GM10248 (cell line): Measurements from ENCODE around the gene EWSR1.

ENCODE experiments used
- CTCF ChIA-PET: fragments of 300-600 bp; sonication (Branson Sonifier 250); formaldehyde crosslinking; extraction: SDS; loops from one replicate; lab custom pipeline; 2021; ENCODE audit warnings: antibody characterized with exemption; lab: Yijun Ruan, JAX
- POLR2A ChIA-PET: fragments of 350-650 bp; sonication (Branson Sonifier 250); formaldehyde crosslinking; extraction: SDS; loops from one replicate; lab custom pipeline; 2020; ENCODE audit warnings: antibody characterized with exemption; lab: Yijun Ruan, JAX
- DNase-seq: peaks from one replicate; pipeline ENCODE4 v3.0.0; 2012; ENCODE audit errors: extremely low spot score
- CTCF ChIP-seq: IDR thresholded peaks from 2 replicates; pipeline ENCODE4 v1.5.1; 2012; ENCODE audit warnings: mild to moderate bottlenecking, low read depth; ENCODE audit errors: extremely low read depth, missing control alignments, control extremely low read depth

Gene EWSR1

GRCh38 chr22:29325356-29325755 lies 57.3 kb downstream of the EWSR1 start:
- no peak for DNase-seq
- TF ChIP-seq CTCF, result no peak
- ChIA-PET CTCF (interaction anchor here (1.1 to 1.5 kb wide), 2 partner anchors 12 to 13 kb away, joined by 3 read pairs; no protein-coding TSS in a partner anchor), POLR2A (no interaction called here)

GRCh38 chr22:29325785-29326315 lies 57.8 kb downstream of the EWSR1 start:
- ChIA-PET POLR2A (no interaction called here), CTCF (interaction anchor here (1.1 to 1.5 kb wide), 2 partner anchors 12 to 13 kb away, joined by 3 read pairs; no protein-coding TSS in a partner anchor)
- TF ChIP-seq CTCF, result no peak
- DNase-seq, result no peak

GRCh38 chr22:29326481-29326880 lies 58.4 kb downstream of the EWSR1 start:
- DNase-seq, result no peak
- ChIA-PET POLR2A (no interaction called here), CTCF (interaction anchor here (1.1 kb wide), 1 partner anchor 14 kb away, joined by 3 read pairs; no protein-coding TSS in a partner anchor)
- no peak for TF ChIP-seq CTCF

GRCh38 chr22:29327089-29327764 lies 59.2 kb downstream of the EWSR1 start:
- TF ChIP-seq CTCF, result no peak
- DNase-seq, result no peak
- ChIA-PET POLR2A (no interaction called here), CTCF (interaction anchor here (1.7 kb wide), 1 partner anchor 8 kb away, joined by 4 read pairs; no protein-coding TSS in a partner anchor)

GRCh38 chr22:29328055-29328454 lies 60.0 kb downstream of the EWSR1 start:
- no peak for DNase-seq
- CTCF ChIA-PET, result interaction anchor here (1.7 kb wide), 1 partner anchor 9 kb away, joined by 4 read pairs; no protein-coding TSS in a partner anchor
- no peak for TF ChIP-seq CTCF
- POLR2A ChIA-PET, result no interaction called here

- no peak for DNase-seq
- ChIA-PET CTCF (interaction anchor here (1.7 kb wide), 1 partner anchor 10 kb away, joined by 4 read pairs; no protein-coding TSS in a partner anchor), POLR2A (no interaction called here)
- TF ChIP-seq CTCF, result no peak
Observed at GRCh38 chr22:29328566-29329500, 60.8 kb downstream of the EWSR1 start.
